Osteocyte (in vitro differentiated cells): Measurements from ENCODE around the gene SALL4. TPM values are rescaled to one million over a fixed set of nuclear protein-coding genes. Genes with fewer than 3 reads are reported as not detected.

Experiments
- DNase-seq: peaks from one replicate; pipeline ENCODE4 v3.0.0; 2021; ENCODE audit warnings: mixed read lengths; ENCODE audit not compliant: unreplicated experiment; ENCODE audit errors: extremely low spot score
- H3K27ac Mint-ChIP-seq: one replicate; pipeline ENCODE4 v1.8.0; 2021; ENCODE audit warnings: mild to moderate bottlenecking, mixed read lengths; ENCODE audit not compliant: unreplicated experiment
- H3K27me3 Mint-ChIP-seq: one replicate; pipeline ENCODE4 v1.8.0; 2021; ENCODE audit warnings: mixed read lengths; ENCODE audit not compliant: unreplicated experiment
- H3K36me3 Mint-ChIP-seq: one replicate; pipeline ENCODE4 v1.8.0; 2021; ENCODE audit warnings: mixed read lengths; ENCODE audit not compliant: unreplicated experiment
- H3K4me1 Mint-ChIP-seq: one replicate; pipeline ENCODE4 v1.8.0; 2021; ENCODE audit warnings: mixed read lengths; ENCODE audit not compliant: unreplicated experiment
- H3K4me3 Mint-ChIP-seq: one replicate; pipeline ENCODE4 v1.8.0; 2021; ENCODE audit warnings: mild to moderate bottlenecking, moderate library complexity, mixed read lengths; ENCODE audit not compliant: unreplicated experiment
- H3K9me3 Mint-ChIP-seq: one replicate; pipeline ENCODE4 v1.8.0; 2021; ENCODE audit warnings: mixed read lengths; ENCODE audit not compliant: unreplicated experiment
- total RNA-seq: library from RNA; stranded (reverse); gene quantifications from 2 replicates; pipeline ENCODE4 v1.2.1, GENCODE V29; 2021
- TF ChIP-seq, protein P1 (sequence below): fragments of 200-600 bp; sonication (generic); IDR thresholded peaks from 2 replicates; pipeline ENCODE4 v1.5.0; 2021; ENCODE audit warnings: antibody characterized with exemption, mild to moderate bottlenecking, moderate library complexity

SALL4 gene
- total RNA-seq, 1 donor from 2014 or later: 2.6 TPM

DNA sequence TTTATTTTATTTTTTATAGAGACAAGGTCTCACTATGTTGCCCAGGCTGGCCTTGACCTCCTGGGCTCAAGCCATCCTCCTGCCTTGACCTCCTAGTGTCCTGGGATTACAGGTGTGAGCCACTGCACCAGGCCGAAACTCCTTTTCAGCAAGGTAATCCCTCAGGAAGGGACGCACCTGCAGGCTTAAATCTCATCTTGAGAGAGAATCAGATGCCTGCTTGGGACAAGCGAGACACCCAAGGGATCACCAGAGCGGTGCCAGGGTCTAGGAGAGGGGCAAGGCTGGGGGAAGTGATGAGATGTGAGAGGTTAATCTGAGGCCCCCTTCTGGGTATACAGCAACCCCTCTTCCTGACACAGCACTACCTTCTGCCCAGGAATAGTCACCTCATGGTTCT lies 30.1 kb downstream of the SALL4 start:
- TF ChIP-seq, protein P1, sequence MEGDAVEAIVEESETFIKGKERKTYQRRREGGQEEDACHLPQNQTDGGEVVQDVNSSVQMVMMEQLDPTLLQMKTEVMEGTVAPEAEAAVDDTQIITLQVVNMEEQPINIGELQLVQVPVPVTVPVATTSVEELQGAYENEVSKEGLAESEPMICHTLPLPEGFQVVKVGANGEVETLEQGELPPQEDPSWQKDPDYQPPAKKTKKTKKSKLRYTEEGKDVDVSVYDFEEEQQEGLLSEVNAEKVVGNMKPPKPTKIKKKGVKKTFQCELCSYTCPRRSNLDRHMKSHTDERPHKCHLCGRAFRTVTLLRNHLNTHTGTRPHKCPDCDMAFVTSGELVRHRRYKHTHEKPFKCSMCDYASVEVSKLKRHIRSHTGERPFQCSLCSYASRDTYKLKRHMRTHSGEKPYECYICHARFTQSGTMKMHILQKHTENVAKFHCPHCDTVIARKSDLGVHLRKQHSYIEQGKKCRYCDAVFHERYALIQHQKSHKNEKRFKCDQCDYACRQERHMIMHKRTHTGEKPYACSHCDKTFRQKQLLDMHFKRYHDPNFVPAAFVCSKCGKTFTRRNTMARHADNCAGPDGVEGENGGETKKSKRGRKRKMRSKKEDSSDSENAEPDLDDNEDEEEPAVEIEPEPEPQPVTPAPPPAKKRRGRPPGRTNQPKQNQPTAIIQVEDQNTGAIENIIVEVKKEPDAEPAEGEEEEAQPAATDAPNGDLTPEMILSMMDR: no peak
- no peak overlapping the region for H3K27ac Mint-ChIP-seq
- DNase-seq: no peak
- no peaks in the 10 kb centered on the region for H3K9me3 Mint-ChIP-seq
- no peaks in the 10 kb centered on the region for H3K27me3 Mint-ChIP-seq
- peaks cover 14% of the 10 kb centered on the region for H3K4me1 Mint-ChIP-seq
- no peaks in the 10 kb centered on the region for H3K36me3 Mint-ChIP-seq
- H3K4me3 Mint-ChIP-seq: no peak overlapping the region

DNA sequence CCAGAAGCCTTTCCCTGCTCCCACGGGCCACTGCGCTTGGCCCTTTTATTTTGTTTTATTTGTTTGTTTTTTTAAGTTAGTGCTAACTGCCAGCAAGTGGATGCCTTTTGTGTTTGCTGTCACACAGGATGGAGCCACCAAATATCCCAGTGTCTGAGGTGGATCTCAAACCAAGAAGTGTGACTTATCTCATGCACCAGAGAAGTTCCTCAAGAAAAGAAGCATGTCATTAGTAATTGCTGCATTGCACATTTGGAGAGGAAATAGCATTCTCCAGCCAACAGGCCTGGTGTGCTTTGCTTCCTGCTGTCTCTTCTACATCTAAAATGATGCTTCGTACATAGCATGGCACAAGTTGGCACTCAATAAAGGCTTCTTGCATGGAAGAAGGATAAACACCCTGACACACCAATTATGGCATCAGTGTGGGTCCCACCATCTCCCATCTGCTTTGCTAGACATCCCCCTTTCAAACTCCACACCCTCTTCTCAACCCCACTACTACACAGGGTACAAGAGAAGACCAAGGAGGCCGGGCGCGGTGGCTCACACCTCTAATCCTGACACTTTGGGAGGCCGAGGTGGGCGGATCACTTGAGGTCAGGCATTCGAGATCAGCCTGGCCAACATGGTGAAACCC lies 32.2 kb downstream of the SALL4 start:
- H3K4me3 Mint-ChIP-seq: peak overlapping the region; percentile 56

DNA sequence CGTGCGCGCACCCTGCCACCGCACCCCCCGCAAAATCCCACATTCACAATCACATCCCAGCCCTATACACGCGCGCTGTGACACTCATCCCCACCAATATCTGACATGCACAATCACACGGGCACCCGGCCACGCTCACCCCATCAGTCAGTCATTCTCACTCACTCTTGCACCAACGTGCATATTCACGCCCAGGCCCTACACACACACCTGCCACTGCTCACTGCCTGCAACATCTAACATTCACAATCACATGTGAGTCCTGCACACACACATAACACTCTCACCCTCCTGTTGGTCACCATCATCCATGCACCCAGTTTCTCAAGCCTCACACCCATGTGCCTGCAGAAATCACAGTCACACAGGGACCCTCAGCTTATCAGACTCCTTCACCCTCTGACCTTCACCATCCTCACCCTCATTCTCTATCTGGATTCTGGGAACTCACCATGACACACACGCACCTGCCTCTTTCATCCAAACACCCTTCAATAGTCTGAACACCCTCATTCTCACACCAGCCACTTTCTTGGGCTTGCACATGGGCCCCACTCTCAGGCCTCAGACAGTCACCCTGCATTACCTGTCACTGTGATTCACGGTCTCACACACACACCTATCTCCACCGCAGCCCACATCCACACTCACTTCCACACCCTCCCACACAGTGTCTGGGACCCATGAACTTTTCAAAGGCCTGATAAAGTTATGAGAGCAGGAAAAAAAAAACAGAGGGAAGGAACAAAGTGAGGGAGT lies 33.4 kb downstream of the SALL4 start:
- no peak for DNase-seq
- Mint-ChIP-seq H3K4me1 (peaks cover 14% of the 10 kb centered on the region), H3K27ac (peak overlapping the region; percentile 76), H3K4me3 (peak overlapping the region; percentile 83), H3K9me3 (no peaks in the 10 kb centered on the region), H3K27me3 (no peaks in the 10 kb centered on the region), H3K36me3 (no peaks in the 10 kb centered on the region)
- TF ChIP-seq, protein P1: no peak

More for the DNA sequence above, 32.2 kb downstream of the SALL4 start:
- no peaks in the 10 kb centered on the region for H3K27me3 Mint-ChIP-seq
- H3K27ac Mint-ChIP-seq: no peak overlapping the region
- TF ChIP-seq, protein P1: no peak
- H3K9me3 Mint-ChIP-seq: no peaks in the 10 kb centered on the region
- H3K4me1 Mint-ChIP-seq: peaks cover 14% of the 10 kb centered on the region
- no peak for DNase-seq
- no peaks in the 10 kb centered on the region for H3K36me3 Mint-ChIP-seq

DNA sequence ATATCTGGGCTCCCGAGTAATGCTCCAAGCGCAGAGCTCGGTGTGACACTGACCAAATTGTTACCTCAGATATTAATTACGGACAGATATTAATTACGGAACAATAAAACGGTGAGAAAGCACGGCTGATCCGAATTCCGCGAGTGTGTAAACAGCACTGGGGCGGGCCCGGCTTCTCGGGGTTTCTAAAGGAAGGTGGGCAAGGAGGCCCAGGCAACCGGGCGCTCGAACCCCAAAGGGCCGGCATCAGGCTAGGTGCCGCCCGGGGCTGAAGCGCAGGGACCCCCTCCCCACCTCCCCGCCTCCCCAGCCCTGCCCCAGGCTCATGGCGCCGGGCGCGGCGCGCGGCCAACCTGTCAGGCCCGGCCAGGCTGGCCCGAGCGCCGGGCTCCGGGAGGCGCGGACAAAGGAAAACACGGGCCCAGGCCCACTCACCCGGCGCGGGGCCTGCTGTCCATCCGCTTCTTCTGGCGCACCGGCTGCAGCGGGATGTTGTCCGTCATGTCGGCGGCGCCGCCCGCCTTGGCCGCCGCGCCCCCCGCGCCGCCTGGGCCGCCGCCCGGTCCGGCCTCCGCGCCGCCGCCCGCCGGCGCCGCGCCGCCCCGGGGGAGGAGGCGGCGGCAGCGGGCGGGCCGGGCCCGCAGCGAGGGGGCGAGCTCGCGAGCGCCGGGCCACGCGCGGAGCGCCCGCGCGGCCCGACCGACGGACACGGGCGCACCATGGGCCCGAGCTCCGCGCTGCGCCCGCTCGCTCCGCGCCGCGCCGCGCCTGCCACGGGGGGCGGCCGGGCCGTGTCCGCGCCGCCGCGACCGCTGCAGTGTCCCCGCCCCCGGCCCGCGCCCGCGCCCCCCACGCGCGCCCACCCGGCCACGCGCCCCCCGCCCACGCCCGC lies 34.2 kb downstream of the SALL4 start, which contains the start of gene ATP9A:
TSS of gene ATP9A (minus strand) at position 524 of the 892 bp plus-strand sequence. CDS start at position 503, 21 bp downstream.
- Mint-ChIP-seq H3K9me3 (no peaks in the 10 kb centered on the region), H3K27me3 (no peaks in the 10 kb centered on the region), H3K36me3 (no peaks in the 10 kb centered on the region), H3K27ac (peak within 1 kb of the TSS; percentile 76), H3K4me3 (peak within 1 kb of the TSS; percentile 88), H3K4me1 (peaks cover 9% of the 10 kb centered on the region)
- TF ChIP-seq, protein P1: peak; percentile 12
- DNase-seq: no peak
